GM23338 (cell line): ENCODE measurements around the gene GALK1. TPM values are rescaled to one million over a fixed set of nuclear protein-coding genes. Genes with fewer than 3 reads are reported as not detected.
A peak's percentile ranks its signal among the peaks of the same experiment; 100 is the strongest.

Source experiments
- ATAC-seq: fragments of 200-7000 bp; cut with Tn5 transposase; 3 replicates; pipeline ENCODE4 v1.9.1; 2020
- DNase-seq: peaks from one replicate; pipeline ENCODE4 v3.0.0-alpha.2; 2015; ENCODE audit warnings: low spot score
- H2AFZ ChIP-seq: fragments of 200-600 bp; sonication (generic); 2 replicates; pipeline ENCODE4 v1.8.0; 2016; ENCODE audit warnings: antibody characterized with exemption, mild to moderate bottlenecking, moderate library complexity
- H3F3A ChIP-seq: fragments of 200-600 bp; sonication (generic); replicated peaks from 2 replicates; pipeline ENCODE4 v1.8.0; 2017; ENCODE audit warnings: antibody characterized with exemption, mixed run types, low read depth
- H3K27ac ChIP-seq: fragments of 200-600 bp; sonication (generic); 2 replicates; pipeline ENCODE4 v1.6.1; 2016; ENCODE audit warnings: low read depth
- H3K27me3 ChIP-seq: fragments of 200-600 bp; sonication (generic); 2 replicates; pipeline ENCODE4 v1.8.0; 2016; ENCODE audit warnings: mild to moderate bottlenecking, mixed run types, moderate library complexity; ENCODE audit not compliant: insufficient read depth
- H3K36me3 ChIP-seq: fragments of 200-600 bp; sonication (generic); 2 replicates; pipeline ENCODE4 v1.8.0; 2016; ENCODE audit warnings: mild to moderate bottlenecking; ENCODE audit not compliant: insufficient read depth
- H3K4me1 ChIP-seq: fragments of 200-600 bp; sonication (generic); 2 replicates; pipeline ENCODE4 v1.8.0; 2016; ENCODE audit warnings: mild to moderate bottlenecking, moderate library complexity; ENCODE audit not compliant: insufficient read depth
- H3K4me2 ChIP-seq: fragments of 200-600 bp; sonication (generic); 2 replicates; pipeline ENCODE4 v1.7.1; 2017; ENCODE audit warnings: mixed run types
- H3K4me3 ChIP-seq: fragments of 200-600 bp; sonication (generic); 2 replicates; pipeline ENCODE4 v1.6.1; 2016; ENCODE audit warnings: mixed run types
- H3K79me2 ChIP-seq: fragments of 200-600 bp; sonication (generic); replicated peaks from 2 replicates; pipeline ENCODE4 v1.8.0; 2017; ENCODE audit warnings: mild to moderate bottlenecking; ENCODE audit not compliant: insufficient read depth
- H3K9me2 ChIP-seq: fragments of 200-600 bp; sonication (generic); 2 replicates; pipeline ENCODE4 v1.8.0; 2017; ENCODE audit not compliant: insufficient read depth
- H4K20me1 ChIP-seq: fragments of 200-600 bp; sonication (generic); replicated peaks from 2 replicates; pipeline ENCODE4 v1.8.0; 2017; ENCODE audit warnings: mild to moderate bottlenecking; ENCODE audit not compliant: insufficient read depth
- H3K27ac Mint-ChIP-seq: 2 replicates; pipeline ENCODE4 v1.8.0; 2020; ENCODE audit warnings: inconsistent platforms, mild to moderate bottlenecking, moderate library complexity, mixed read lengths
- H3K27me3 Mint-ChIP-seq: 3 replicates; pipeline ENCODE4 v1.8.0; 2022; ENCODE audit warnings: low read depth, mild to moderate bottlenecking, moderate library complexity, mixed read lengths, inconsistent platforms; ENCODE audit not compliant: insufficient read depth, poor library complexity
- H3K36me3 Mint-ChIP-seq: 3 replicates; pipeline ENCODE4 v1.8.0; 2021; ENCODE audit warnings: low read depth, mild to moderate bottlenecking, inconsistent platforms, moderate library complexity, mixed read lengths
- H3K4me1 Mint-ChIP-seq: 3 replicates; pipeline ENCODE4 v1.8.0; 2020; ENCODE audit warnings: mild to moderate bottlenecking, inconsistent platforms, mixed read lengths
- H3K4me3 Mint-ChIP-seq: 3 replicates; pipeline ENCODE4 v1.8.0; 2021; ENCODE audit warnings: moderate library complexity, mild to moderate bottlenecking, inconsistent platforms, mixed read lengths
- H3K9me3 Mint-ChIP-seq: 3 replicates; pipeline ENCODE4 v1.8.0; 2020; ENCODE audit warnings: moderate library complexity, mild to moderate bottlenecking, inconsistent platforms, mixed read lengths
- CREB1 ChIP-seq: fragments of 250-450 bp; sonication (Bioruptor Pico); IDR thresholded peaks from 2 replicates; pipeline ENCODE4 v1.5.0; 2020; ENCODE audit warnings: low read depth, mild to moderate bottlenecking, moderate library complexity
- JUNB ChIP-seq: IDR thresholded peaks from one replicate; pipeline ENCODE4 v1.6.1; 2016; ENCODE audit warnings: antibody characterized with exemption; ENCODE audit not compliant: unreplicated experiment
- POLR2AphosphoS5 ChIP-seq: IDR thresholded peaks from 2 replicates; pipeline ENCODE4 v1.6.1; 2016; ENCODE audit warnings: antibody characterized with exemption, low read depth
- STAT1 ChIP-seq: IDR thresholded peaks from one replicate; pipeline ENCODE4 v1.6.1; 2016; ENCODE audit warnings: antibody characterized with exemption; ENCODE audit not compliant: unreplicated experiment
- ZNF331 ChIP-seq: fragments of 250-450 bp; sonication (Bioruptor Pico); IDR thresholded peaks from 2 replicates; pipeline ENCODE4 v1.5.0; 2020; ENCODE audit warnings: low read depth, mild to moderate bottlenecking, moderate library complexity
- polyA plus RNA-seq: library from polyadenylated mRNA; unstranded; fragments of >200 nt; fragmentation: Nextera tagmentation; extraction: Ambion mirVana; gene quantifications from 2 replicates; pipeline ENCODE4 v1.2.1, GENCODE V29; 2016
- total RNA-seq: library from RNA; depleted of rRNA; stranded (reverse); fragments of >200 nt; shearing (Covaris generic); gene quantifications from 2 replicates; pipeline ENCODE4 v1.2.3, GENCODE V29; 2014
- TF ChIP-seq, protein P1 (sequence below): IDR thresholded peaks from 2 replicates; pipeline ENCODE4 v1.6.1; 2016; ENCODE audit warnings: antibody characterized with exemption
- TF ChIP-seq, protein P2 (sequence below), 2 experiments: fragments of 200-600 bp in 1 of 2; sonication (generic) in 1 of 2; conservative IDR thresholded peaks; 2 replicates each; pipeline versions ENCODE4 v1.5.1 to v1.6.1; 2016 to 2017; ENCODE audit warnings: antibody characterized with exemption in 2 of 2, low read depth in 2 of 2, mild to moderate bottlenecking in 2 of 2, moderate library complexity in 1 of 2

Gene GALK1
- total and polyA plus RNA-seq, 2 experiments from 2014 or later, result 30.5 to 31.7 TPM

DNA sequence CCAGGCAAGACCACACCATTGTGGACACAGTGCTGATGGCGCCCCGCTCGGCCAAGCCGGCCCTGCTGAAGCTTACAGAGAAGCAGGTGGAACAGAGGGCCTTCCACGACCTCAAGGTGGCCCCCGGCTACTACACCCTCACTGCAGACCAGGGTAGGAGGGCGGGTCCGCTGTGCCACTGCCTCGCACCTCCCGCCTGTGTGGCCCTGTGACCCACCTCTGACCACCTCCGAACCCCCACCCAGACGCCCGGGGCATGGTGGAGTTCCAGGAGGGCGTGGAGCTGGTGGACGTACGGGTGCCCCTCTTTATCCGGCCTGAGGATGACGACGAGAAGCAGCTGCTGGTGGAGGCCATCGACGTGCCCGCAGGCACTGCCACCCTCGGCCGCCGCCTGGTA, 22.7 kb downstream of the GALK1 start:
- Histone ChIP-seq H3K36me3 (no peaks in the 10 kb centered on the region), H2AFZ (no peak overlapping the region), H4K20me1 (no peaks in the 10 kb centered on the region), H3K4me1 (no peaks in the 10 kb centered on the region), H3F3A (no peaks in the 10 kb centered on the region), H3K27ac (no peak overlapping the region), H3K27me3 (no peaks in the 10 kb centered on the region), H3K9me2 (no peaks in the 10 kb centered on the region), H3K4me3 (no peak overlapping the region), H3K79me2 (no peaks in the 10 kb centered on the region), H3K4me2 (no peak overlapping the region)
- Mint-ChIP-seq H3K4me1 (0 out of 3 replicates have a peak, but pooled peaks cover 6% of the 10 kb centered on the region), H3K4me3 (no peak overlapping the region), H3K9me3 (no peaks in the 10 kb centered on the region), H3K36me3 (no peaks in the 10 kb centered on the region), H3K27me3 (peaks cover 6% of the 10 kb centered on the region), H3K27ac (no peak overlapping the region)
- ATAC-seq, result no peak
- DNase-seq, result no peak
- TF ChIP-seq, protein P1, sequence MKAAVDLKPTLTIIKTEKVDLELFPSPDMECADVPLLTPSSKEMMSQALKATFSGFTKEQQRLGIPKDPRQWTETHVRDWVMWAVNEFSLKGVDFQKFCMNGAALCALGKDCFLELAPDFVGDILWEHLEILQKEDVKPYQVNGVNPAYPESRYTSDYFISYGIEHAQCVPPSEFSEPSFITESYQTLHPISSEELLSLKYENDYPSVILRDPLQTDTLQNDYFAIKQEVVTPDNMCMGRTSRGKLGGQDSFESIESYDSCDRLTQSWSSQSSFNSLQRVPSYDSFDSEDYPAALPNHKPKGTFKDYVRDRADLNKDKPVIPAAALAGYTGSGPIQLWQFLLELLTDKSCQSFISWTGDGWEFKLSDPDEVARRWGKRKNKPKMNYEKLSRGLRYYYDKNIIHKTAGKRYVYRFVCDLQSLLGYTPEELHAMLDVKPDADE, result no peak
- TF ChIP-seq ZNF331, result no peak
- no peak for TF ChIP-seq CREB1 (CRISPR knock-in tag)

DNA sequence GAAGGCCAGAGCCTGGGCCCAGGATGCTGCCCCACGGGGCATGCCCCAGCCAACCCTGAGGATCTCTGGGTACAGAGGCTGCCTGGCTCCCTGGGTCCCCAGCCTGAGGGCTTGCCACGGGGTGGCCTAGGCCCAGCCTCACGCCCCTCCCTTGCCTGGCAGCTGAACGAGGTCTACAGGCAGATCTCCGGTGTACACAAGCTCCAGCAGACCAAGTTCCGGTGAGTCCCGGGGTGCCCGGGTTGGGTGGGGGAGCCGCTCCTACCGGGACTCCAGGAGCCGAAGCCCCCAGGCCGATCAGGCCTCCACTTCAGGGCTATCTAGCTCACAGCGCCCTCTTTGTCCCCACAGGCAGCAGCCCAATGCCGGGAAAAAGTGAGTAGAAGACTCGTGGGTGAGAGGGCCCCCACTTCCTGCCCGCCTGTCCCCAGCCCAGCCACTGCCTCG, 24.3 kb downstream of the GALK1 start:
- no peak overlapping the region for H3K4me3 Mint-ChIP-seq
- H3K27me3 Mint-ChIP-seq, result peaks cover 6% of the 10 kb centered on the region
- Histone ChIP-seq H3K4me1 (no peaks in the 10 kb centered on the region), H3K27me3 (no peaks in the 10 kb centered on the region), H3K36me3 (no peaks in the 10 kb centered on the region), H3K27ac (no peak overlapping the region), H3K4me3 (no peak overlapping the region), H3K4me2 (no peak overlapping the region), H3F3A (no peaks in the 10 kb centered on the region), H2AFZ (no peak overlapping the region), H3K79me2 (no peaks in the 10 kb centered on the region), H4K20me1 (no peaks in the 10 kb centered on the region), H3K9me2 (no peaks in the 10 kb centered on the region)
- no peaks in the 10 kb centered on the region; the same call in 2 of the 3 replicates for H3K36me3 Mint-ChIP-seq
- ATAC-seq, result peak; percentile 45
- no peak for DNase-seq
- TF ChIP-seq, protein P2, sequence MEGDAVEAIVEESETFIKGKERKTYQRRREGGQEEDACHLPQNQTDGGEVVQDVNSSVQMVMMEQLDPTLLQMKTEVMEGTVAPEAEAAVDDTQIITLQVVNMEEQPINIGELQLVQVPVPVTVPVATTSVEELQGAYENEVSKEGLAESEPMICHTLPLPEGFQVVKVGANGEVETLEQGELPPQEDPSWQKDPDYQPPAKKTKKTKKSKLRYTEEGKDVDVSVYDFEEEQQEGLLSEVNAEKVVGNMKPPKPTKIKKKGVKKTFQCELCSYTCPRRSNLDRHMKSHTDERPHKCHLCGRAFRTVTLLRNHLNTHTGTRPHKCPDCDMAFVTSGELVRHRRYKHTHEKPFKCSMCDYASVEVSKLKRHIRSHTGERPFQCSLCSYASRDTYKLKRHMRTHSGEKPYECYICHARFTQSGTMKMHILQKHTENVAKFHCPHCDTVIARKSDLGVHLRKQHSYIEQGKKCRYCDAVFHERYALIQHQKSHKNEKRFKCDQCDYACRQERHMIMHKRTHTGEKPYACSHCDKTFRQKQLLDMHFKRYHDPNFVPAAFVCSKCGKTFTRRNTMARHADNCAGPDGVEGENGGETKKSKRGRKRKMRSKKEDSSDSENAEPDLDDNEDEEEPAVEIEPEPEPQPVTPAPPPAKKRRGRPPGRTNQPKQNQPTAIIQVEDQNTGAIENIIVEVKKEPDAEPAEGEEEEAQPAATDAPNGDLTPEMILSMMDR (conservative IDR thresholded peaks at IDR 0.05; ENCODE audit: low read depth in 2 of 2), result peak; percentile 10 to 38; a peak in 2 of 4 replicates
- TF ChIP-seq POLR2AphosphoS5 (no peak), STAT1 (no peak)
- H3K27ac Mint-ChIP-seq, result no peak overlapping the region
- H3K9me3 Mint-ChIP-seq, result no peaks in the 10 kb centered on the region
- H3K4me1 Mint-ChIP-seq, result 0 out of 3 replicates have a peak, but pooled peaks cover 6% of the 10 kb centered on the region

DNA sequence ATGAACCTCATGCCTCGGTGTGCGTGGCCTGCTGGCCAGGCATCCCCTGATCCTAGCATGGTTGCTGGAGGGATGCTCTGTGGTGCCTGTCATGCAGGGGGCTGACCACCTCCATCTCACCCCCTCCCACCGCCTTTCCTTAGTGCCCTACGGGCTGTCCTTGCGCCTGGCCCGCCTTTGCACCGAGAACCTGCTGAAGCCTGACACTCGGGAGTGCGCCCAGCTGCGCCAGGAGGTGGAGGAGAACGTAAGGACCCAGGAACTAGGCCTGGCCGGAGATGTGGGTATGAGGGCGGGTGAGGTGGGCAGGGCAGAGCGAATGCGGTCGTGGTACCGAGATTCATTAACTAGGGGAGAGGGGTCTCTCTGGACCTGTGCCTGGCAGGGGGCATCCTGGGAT, 24.8 kb downstream of the GALK1 start:
- Histone ChIP-seq H3K27ac (no peak overlapping the region), H3K36me3 (no peaks in the 10 kb centered on the region), H2AFZ (no peak overlapping the region), H3K4me2 (no peak overlapping the region), H3K27me3 (no peaks in the 10 kb centered on the region), H3K9me2 (no peaks in the 10 kb centered on the region), H3F3A (no peaks in the 10 kb centered on the region), H3K79me2 (no peaks in the 10 kb centered on the region), H4K20me1 (no peaks in the 10 kb centered on the region), H3K4me3 (no peak overlapping the region), H3K4me1 (no peaks in the 10 kb centered on the region)
- DNase-seq (no peak), ATAC-seq (no peak)
- Mint-ChIP-seq H3K4me1 (0 out of 3 replicates have a peak, but pooled peaks cover 6% of the 10 kb centered on the region), H3K27me3 (peaks cover 6% of the 10 kb centered on the region), H3K27ac (no peak overlapping the region), H3K9me3 (no peaks in the 10 kb centered on the region), H3K4me3 (no peak overlapping the region), H3K36me3 (no peaks in the 10 kb centered on the region; the same call in 2 of the 3 replicates)
- TF ChIP-seq, protein P1, result no peak
- TF ChIP-seq STAT1 (no peak), JUNB (no peak)
- TF ChIP-seq, protein P2 (conservative IDR thresholded peaks at IDR 0.05; ENCODE audit: low read depth in 2 of 2), result no peak
